Measurements from ENCODE around the gene KCTD21.
"Not testable (repeated sequence)": the region's sequence is repeated elsewhere in the genome, so short reads cannot be mapped to it uniquely, and the experiment has no call there.

The KCTD21 gene

GRCh38 chr11:78200061-78200460, 11.6 kb upstream of the KCTD21 start:
- DNase-seq, result no peak

- no peak for DNase-seq
These were observed 11.2 kb upstream of the KCTD21 start for GRCh38 chr11:78199653-78200015.

DNA sequence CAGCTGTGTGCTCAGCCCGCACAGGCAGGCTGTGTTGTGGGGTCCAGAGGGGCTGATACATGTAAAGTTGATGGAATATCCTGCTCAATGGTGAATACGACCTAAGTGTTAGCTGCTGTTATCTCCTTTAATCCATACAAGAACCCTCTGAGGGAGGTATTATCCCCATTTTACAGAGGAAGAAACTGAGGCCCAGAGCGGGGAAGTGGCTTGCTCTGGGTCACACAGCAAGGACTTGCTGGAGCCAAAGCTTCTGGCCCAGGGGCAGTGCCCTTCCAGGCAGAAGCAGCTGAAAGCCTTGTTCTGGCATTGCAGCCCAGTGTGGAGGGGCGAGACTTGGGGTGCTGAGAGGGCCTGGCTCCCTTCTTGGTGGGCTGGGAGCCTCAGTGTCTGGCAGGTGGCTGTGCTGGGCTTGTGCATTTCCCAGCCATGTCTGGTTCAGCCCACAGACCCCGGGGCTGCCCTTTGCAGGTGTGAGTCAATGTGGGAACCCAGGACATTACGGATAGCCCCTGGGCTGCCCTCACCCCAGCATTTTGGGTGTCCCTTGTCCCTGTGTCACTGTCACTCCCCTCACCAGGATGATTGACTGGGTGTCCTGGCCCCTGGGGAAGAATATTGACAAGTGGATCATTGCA, 10.7 kb upstream of the KCTD21 start:
- DNase-seq, result no peak

GRCh38 chr11:78197816-78198215, 9.4 kb upstream of the KCTD21 start:
- DNase-seq, result no peak

- no peak for DNase-seq
These were observed 8.2 kb upstream of the KCTD21 start for GRCh38 chr11:78196661-78197091.

GRCh38 chr11:78195917-78196560, 7.6 kb upstream of the KCTD21 start:
- DNase-seq, result no peak

- DNase-seq, result no peak
These were observed 6.1 kb upstream of the KCTD21 start for GRCh38 chr11:78194490-78194889.

DNA sequence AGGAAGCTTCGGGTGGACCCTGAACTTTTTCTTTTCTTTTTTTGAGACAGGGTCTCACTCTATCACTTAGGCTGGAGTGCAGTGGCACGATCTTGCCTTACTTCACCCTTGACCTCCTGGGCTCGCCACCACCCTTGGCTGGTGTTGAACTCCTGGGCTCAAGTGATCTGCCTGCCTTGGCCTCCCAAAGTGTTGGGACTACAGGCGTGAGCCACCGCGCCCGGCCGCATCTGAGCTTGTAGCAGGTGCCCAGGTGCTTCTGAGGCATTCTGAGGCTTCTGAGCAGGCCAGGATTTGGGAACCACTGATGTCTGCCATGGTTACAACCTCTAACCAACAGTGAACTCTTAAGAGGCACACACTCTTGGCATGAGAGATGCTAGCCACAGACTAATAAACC, 5.4 kb upstream of the KCTD21 start:
- no peak for DNase-seq

- DNase-seq, result peak; percentile 19
These were observed 4.5 kb upstream of the KCTD21 start for GRCh38 chr11:78192911-78193351.

DNA sequence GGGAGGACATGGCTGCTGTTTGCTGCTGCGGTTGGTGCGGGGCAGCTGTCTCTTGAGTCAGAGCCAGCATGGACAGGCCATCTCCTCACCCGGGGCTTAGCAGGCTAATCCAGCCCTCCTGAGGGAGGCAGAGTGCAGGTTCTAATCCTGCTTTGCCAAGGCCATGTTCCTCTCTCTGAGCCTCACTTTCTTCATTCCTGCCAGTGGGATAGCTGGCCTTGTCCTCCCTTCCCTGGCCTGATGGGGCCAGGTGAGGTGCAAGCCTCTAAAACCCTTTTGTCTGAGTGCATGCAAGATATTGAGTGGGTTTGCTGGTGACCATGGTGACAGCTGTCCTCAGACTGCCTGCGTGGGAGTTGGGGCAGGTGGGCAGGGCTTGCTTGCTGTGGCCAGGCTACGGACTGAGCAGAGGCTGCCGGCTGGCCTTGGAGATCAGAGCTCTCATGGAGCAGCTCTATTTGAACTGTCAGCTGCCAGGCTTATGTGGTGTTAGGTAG, 3.8 kb upstream of the KCTD21 start:
- no peak for DNase-seq

DNA sequence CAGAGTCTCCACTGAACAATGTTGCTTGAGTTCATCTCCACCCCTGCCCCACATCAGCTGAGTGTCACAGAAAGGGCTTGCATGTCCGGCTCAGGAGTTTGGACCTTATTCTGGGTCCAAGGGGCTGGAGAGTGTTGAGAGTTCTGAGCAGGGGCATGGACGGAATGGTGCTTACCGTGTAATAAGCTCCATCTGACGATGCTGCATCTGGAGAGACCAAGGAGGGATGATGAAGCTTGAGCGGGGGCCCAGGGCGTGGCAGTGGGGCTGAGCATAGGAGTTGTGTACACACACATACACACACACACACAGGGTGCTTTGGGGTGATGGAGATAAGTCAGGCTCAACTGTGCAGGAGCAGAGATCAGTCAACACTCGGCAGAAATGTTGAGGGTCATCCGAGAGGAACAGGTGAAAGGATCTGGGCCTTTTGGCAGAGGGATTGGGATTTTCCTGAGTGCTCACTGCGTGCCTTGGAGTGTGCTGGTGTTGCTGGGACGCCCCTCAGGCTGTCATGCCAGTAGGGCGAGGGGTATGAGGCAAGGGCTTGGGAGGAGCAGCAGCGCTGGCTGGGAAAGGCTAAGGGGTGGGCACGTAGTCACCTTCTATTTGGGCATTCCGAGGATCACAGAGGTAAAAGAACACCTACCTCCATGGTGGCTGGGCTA, 2.6 kb upstream of the KCTD21 start:
- no peak for DNase-seq

DNA sequence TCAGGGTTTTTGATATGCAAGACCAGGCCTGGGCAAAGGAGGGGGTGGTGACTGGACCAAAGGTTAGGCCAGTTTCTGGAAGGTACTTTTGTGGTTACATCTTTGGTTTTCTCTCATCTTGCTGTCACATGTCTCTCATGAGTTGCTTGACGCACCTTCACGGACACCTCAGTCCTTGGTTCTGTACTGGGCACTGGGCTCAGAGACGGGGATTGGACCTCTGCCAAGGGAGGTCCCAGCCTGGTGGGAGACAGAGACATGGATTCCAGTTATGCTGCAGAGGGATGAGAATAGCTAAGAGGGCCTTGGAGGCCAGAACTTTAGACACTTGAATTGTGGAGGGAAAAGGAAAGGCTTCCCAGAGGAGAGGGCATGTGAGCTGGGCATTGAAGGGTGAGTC, 1.9 kb upstream of the KCTD21 start:
- DNase-seq, result no peak

DNA sequence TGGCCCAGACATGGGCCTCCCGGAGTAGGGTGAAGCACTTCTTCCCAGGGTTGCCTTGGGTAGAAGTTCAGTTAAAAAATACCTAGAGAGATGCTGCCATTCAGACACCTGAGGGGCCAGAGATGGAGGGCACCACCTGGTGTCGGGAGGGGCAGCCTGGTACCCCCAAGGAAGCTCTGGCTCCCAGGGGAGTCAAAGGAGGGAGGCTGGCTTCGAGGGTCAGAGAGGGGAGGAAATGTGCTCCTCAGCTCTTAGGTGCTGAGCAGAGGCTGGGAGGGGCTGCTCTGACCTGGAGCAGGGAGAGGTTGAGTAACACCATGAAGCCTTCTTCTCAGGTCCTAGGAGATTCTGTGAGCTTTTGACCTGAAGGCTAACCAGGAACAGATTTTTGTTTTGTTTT, 1.4 kb upstream of the KCTD21 start:
- DNase-seq, result no peak

- DNase-seq, result no peak
These were observed 823 bp upstream of the KCTD21 start for GRCh38 chr11:78189174-78189724.

DNA sequence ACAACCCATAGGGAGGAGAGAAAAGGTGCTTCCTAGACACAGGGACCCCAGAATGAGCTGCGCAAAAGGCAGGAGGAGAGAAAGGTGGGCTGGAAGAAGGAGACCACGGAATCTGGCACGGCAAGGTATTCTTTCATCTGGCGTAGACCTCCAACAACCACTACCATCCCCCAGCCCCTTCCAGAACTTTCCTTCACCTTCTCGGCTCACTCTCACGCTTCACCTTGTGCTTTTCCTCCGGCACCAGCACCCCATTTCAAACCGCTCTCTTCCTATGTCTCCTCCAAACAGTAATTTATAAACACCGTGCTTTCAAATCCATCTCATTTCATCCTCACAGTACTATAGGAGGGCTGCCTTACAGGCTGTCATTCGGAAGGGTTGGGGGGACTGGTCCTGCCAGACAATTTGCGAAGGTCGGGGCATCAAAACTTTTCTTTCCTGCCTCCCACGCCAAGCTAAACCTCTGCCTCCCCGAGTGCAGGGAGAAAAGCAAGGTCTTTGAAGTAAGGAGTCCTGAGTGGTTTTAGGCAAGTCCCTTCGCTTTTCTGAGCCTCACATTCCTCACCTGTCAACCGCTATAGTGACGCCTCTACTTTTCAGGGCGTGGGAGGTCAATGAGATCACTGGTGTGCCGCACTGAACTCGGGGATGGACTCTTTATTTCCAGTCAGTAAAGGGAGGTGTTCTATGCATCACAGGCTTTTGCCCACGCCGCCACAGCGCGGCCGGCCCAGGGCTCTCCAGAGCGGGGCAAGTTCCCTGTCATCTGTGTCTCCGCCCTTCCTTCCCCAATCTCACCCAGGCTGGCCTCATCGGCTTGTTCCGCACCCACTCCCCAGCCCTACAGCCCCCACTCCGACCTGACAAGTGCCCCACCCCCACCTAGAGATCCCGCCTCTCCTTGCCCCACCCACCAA, 800 bp downstream of the KCTD21 start:
- DNase-seq, result peak; percentile 81 to 86

- no peak for DNase-seq
These were observed 7.2 kb downstream of the KCTD21 start for GRCh38 chr11:78181185-78181584.

DNA sequence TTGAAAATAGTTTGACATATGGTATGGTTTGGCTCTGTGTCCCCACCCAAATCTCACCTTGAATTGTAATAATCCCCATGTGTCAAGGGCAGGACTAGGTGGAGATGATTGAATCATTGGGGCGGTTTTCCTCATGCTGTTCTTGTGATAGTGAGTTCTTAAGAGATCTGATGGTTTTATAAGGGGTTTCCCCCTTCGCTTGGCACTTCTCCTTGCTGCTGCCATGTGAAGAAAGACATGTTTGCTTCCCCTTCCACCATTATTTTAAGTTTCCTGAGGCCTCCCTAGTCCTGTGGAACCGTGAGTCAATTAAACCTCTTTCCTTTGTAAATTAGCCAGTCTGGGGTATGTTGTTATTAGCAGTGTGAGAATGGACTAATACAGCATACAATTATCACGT, 7.7 kb downstream of the KCTD21 start:
- DNase-seq, result no peak

GRCh38 chr11:78179459-78180071, 8.9 kb downstream of the KCTD21 start:
- no peak for DNase-seq

DNA sequence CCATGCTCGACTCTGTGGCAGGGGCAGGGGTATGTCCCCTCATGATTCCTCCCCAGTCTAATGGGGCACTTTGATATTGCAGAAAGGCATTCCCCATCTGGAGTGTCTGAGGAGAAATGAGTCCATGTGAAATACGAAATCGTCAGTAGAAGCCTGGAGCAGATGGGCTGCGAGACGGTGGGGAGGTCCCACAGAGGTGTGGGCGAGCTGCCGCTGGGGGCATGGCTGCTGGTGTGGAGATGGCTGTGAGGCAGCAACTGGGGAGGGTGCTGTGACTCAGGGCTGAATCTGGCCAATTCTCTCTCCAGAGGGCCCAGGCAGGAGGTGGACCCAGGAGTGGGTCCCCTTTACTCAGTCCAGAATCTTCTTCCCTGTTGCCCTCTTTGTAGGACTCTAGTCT, 11.2 kb downstream of the KCTD21 start:
- no peak for DNase-seq

DNA sequence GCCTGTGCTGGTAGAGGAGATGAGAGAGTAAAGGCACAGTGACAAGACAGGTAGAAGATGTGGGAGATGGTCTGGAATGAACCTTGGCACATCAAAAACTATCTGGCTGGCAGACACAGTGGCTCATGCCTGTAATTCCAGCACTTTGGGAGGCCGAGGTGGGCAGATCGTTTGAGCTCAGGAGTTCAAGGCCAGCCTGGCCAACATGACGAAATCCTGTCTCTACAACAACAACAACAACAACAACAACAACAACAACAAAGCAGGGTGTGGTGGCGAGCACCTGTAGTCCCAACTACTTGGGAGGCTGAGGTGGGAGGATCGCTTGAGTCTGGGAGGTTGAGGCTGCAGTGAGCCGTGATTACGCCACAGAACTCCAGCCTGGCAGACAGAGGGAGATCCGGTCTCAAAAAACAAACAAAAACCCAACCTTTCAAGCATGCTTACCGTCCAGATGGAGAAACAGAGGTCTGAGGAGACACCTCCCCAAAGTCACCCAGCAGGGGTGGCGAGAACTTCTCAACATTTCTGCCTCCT, 11.8 kb downstream of the KCTD21 start:
- no peak for DNase-seq

DNA sequence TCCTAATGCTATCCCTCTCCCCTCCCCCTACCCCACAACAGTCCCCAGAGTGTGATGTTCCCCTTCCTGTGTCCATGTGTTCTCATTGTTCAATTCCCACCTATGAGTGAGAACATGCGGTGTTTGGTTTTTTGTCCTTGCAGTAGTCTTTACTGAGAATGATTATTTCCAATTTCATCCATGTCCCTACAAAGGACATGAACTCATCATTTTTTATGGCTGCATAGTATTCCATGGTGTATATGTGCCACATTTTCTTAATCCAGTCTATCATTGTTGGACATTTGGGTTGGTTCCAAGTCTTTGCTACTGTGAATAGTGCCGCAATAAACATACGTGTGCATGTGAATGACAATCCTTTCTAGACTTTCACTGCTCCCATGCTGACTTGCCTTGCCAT, 12.6 kb downstream of the KCTD21 start:
- not testable (repeated sequence) for DNase-seq

DNA sequence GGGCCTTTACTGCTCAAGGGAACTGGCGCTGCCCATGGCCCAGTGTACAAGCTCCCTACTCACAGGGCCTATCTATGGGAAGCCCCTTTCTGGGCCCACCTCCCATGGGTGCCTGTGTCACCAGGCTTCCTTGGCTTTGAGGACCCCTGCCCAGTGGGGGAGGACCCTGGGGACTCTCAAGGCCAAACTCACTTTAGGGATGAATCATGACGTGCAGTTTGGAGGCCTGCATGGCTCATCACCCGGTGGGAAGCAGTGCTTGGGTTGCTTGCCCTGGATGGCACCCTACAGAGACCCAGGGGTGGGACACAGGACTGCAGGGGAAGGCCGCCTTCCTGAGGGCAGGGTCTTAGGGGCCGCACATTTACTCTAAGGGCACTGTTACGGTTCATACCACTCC, 16.5 kb downstream of the KCTD21 start:
- no peak for DNase-seq

All from activated CD4-positive, alpha-beta T cell treated with anti-CD3 and anti-CD28 coated beads for 4 hours (primary cell).